Neural cell (in vitro differentiated cells): ENCODE measurements around the gene STX16.

Experiments
- CTCF ChIP-seq: fragments of 450-650 bp; IDR thresholded peaks from 2 replicates; pipeline ENCODE4 v1.5.1; 2014; ENCODE audit warnings: antibody characterized with exemption, mild to moderate bottlenecking, moderate library complexity; ENCODE audit not compliant: poor library complexity, severe bottlenecking
- EP300 ChIP-seq: fragments of 450-650 bp; conservative IDR thresholded peaks from 2 replicates; pipeline ENCODE4 v1.6.1; 2014; ENCODE audit warnings: antibody characterized with exemption, mild to moderate bottlenecking, moderate library complexity; ENCODE audit not compliant: poor library complexity, severe bottlenecking
- EZH2 ChIP-seq: fragments of 200-600, 300-800 bp; shearing (Covaris generic), sonication (generic); IDR thresholded peaks from 2 replicates; pipeline ENCODE4 v1.6.1; 2014; ENCODE audit warnings: antibody characterized with exemption, low read length, borderline replicate concordance, mild to moderate bottlenecking; ENCODE audit not compliant: insufficient read depth, poor library complexity, severe bottlenecking
- POLR2AphosphoS5 ChIP-seq: IDR thresholded peaks from 2 replicates; pipeline ENCODE4 v1.6.1; 2012
- SMC3 ChIP-seq: fragments of 450-650 bp; conservative IDR thresholded peaks from 2 replicates; pipeline ENCODE4 v1.6.1; 2014; ENCODE audit warnings: antibody characterized with exemption, mild to moderate bottlenecking, moderate library complexity; ENCODE audit not compliant: poor library complexity
- TAF1 ChIP-seq: IDR thresholded peaks from 2 replicates; pipeline ENCODE4 v1.6.1; 2012; ENCODE audit warnings: low read depth

- TF ChIP-seq CTCF (no peak), SMC3 (no peak), EP300 (no peak), POLR2AphosphoS5 (no peak), TAF1 (no peak), EZH2 (no peak)
Observed at GRCh38 chr20:58661598-58662473, 10.8 kb downstream of the STX16 start.
